Measurements from ENCODE around the gene THEMIS2. TPM values are rescaled to one million over a fixed set of nuclear protein-coding genes. Genes with fewer than 3 reads are reported as not detected.
"Not testable (repeated sequence)": the region's sequence is repeated elsewhere in the genome, so short reads cannot be mapped to it uniquely, and the experiment has no call there.

Gene THEMIS2
- total and polyA plus RNA-seq, 2 of the 13 experiments (the other 11 are each of a cell fraction or from before 2014, with no cell fraction given) = 0.38 to 1.5 TPM

- TF ChIP-seq ETV5 (CRISPR knock-in tag; IDR thresholded peaks at IDR 0.05; ENCODE audit: borderline replicate concordance) (no peak), CCAR2 (optimal IDR thresholded peaks at IDR 0.05; ENCODE audit: low read depth, low read length) (no peak), TEAD3 (CRISPR knock-in tag; optimal IDR thresholded peaks at IDR 0.05; ENCODE audit: borderline replicate concordance) (no peak), ZNF367 (CRISPR knock-in tag; IDR thresholded peaks at IDR 0.05; ENCODE audit: borderline replicate concordance) (no peak), NR1H2 (CRISPR knock-in tag; IDR thresholded peaks at IDR 0.05; ENCODE audit: borderline replicate concordance, low read depth) (no peak), ARID3A (IDR thresholded peaks at IDR 0.05; ENCODE audit: low read depth, low read length) (no peak), ZNF496 (CRISPR knock-in tag; IDR thresholded peaks at IDR 0.05; ENCODE audit: insufficient replicate concordance) (no peak)
Measured at GRCh38 chr1:27856561-27857343, 15.6 kb upstream of the THEMIS2 start (continued).

GRCh38 chr1:27857552-27857951, 14.8 kb upstream of the THEMIS2 start:
- peaks cover 28% of the 10 kb centered on the region for H3K4me1 ChIP-seq (ENCODE audit: insufficient read depth, low read length)
- DNase-seq (ENCODE audit: low spot score); H3K4me2 ChIP-seq (ENCODE audit: low read depth, low read length); H3K9ac ChIP-seq (ENCODE audit: insufficient read depth, low read depth, low read length); BruUV-seq (replicated peaks); FAIRE-seq; H3K79me2 ChIP-seq (ENCODE audit: insufficient read depth, low read length); H3K4me3 ChIP-seq (replicated peaks in 1 of 3; ENCODE audit: insufficient read depth in 1 of 3, low read depth in 2 of 3, low read length in 3 of 3); ATAC-seq; H3K36me3 ChIP-seq (replicated peaks in 1 of 2; ENCODE audit: control insufficient read depth in 1 of 2, insufficient read depth in 2 of 2, low read length in 2 of 2); H2AFZ ChIP-seq (ENCODE audit: low read length); H3K27me3 ChIP-seq (ENCODE audit: control insufficient read depth in 1 of 2, insufficient read depth in 2 of 2, low read length in 2 of 2); H3K9me3 ChIP-seq (ENCODE audit: low read length); H4K20me1 ChIP-seq (ENCODE audit: insufficient read depth, low read length); H3K27ac ChIP-seq (ENCODE audit: extremely low read length, insufficient read depth, low read length): not testable (repeated sequence)
- in situ Hi-C loops (cut with HindIII; ENCODE audit: extremely low pct_ligation_motif_present, low pct_unique_long_range_greater_than_20kb) (loop anchor here (5.0 to 10.0 kb wide), 2 partner anchors 77 to 120 kb away; partner anchors contain the start of gene SMPDL3B), intact Hi-C loops (cut with micrococcal nuclease; ENCODE audit: unreplicated experiment) (loop anchor here (5.0 kb wide), 1 partner anchor 165 kb away; no protein-coding TSS in a partner anchor)
- ChIA-PET CTCF (ENCODE audit: low intra/inter-chr PET ratio, low total read pairs) (interaction anchor here (1.1 to 2.8 kb wide), 4 partner anchors 14 to 352 kb away, joined by 3 to 13 read pairs (median 6); partner anchors contain the start of gene THEMIS2), POLR2A (interaction anchor here (0.6 to 1.4 kb wide), 2 partner anchors 27 to 85 kb away, joined by 3 to 4 read pairs; partner anchors contain the start of genes PPP1R8 and STX12)
- WGBS (ENCODE audit: low lambda C conversion rate) = 46% methylated on average over 11 of the region's 11 CpGs

Measured in HepG2 (cell line).